Measurements from ENCODE around the gene DCHS2.

DNA sequence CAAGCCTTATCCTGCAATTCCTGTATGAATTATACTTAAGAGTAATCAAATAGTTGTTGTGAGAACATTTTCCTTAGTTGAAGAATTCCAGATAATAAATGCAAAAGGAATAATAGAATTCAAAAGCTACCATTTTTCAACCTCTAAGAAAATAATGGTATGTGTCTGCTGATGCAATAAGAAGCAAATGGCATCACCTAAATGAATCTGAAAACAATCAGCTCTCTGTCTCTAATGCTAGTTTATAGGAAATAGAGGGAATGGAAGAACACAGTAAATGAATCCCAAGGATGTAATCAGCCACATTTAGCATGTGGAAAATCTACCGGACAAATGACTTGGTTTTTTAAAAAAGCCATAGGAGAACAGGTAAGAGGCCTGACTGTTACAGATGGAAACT is 115.1 kb downstream of the DCHS2 start:
- TF ChIP-seq, protein P1, sequence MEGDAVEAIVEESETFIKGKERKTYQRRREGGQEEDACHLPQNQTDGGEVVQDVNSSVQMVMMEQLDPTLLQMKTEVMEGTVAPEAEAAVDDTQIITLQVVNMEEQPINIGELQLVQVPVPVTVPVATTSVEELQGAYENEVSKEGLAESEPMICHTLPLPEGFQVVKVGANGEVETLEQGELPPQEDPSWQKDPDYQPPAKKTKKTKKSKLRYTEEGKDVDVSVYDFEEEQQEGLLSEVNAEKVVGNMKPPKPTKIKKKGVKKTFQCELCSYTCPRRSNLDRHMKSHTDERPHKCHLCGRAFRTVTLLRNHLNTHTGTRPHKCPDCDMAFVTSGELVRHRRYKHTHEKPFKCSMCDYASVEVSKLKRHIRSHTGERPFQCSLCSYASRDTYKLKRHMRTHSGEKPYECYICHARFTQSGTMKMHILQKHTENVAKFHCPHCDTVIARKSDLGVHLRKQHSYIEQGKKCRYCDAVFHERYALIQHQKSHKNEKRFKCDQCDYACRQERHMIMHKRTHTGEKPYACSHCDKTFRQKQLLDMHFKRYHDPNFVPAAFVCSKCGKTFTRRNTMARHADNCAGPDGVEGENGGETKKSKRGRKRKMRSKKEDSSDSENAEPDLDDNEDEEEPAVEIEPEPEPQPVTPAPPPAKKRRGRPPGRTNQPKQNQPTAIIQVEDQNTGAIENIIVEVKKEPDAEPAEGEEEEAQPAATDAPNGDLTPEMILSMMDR (IDR thresholded peaks at IDR 0.05; ENCODE audit: poor library complexity) = no peak
- TF ChIP-seq EZH2 (IDR thresholded peaks at IDR 0.05; ENCODE audit: borderline replicate concordance) = no peak
